Ishikawa (cell line): ENCODE measurements around the gene ST6GALNAC1.

Source experiments
- CEBPB ChIP-seq: IDR thresholded peaks from 2 replicates; pipeline ENCODE4 v1.6.1; 2012
- EP300 ChIP-seq: IDR thresholded peaks from 2 replicates; pipeline ENCODE4 v1.6.1; 2012; ENCODE audit warnings: borderline replicate concordance
- MAX ChIP-seq: IDR thresholded peaks from 2 replicates; pipeline ENCODE4 v1.6.1; 2012
- REST ChIP-seq: IDR thresholded peaks from 2 replicates; pipeline ENCODE4 v1.6.1; 2012; ENCODE audit warnings: low read depth, mild to moderate bottlenecking
- ZBTB7A ChIP-seq: IDR thresholded peaks from 2 replicates; pipeline ENCODE4 v1.6.1; 2012; ENCODE audit warnings: low read depth

- no peak for TF ChIP-seq CEBPB
- no peak for TF ChIP-seq MAX
- TF ChIP-seq ZBTB7A, result no peak
- no peak for TF ChIP-seq REST
- no peak for TF ChIP-seq EP300
Observed at GRCh38 chr17:76635659-76636360, 7.7 kb downstream of the ST6GALNAC1 start.
